Measurements from ENCODE around the gene PIGQ.
A peak's percentile ranks its signal among the peaks of the same experiment; 100 is the strongest.

PIGQ gene

DNA sequence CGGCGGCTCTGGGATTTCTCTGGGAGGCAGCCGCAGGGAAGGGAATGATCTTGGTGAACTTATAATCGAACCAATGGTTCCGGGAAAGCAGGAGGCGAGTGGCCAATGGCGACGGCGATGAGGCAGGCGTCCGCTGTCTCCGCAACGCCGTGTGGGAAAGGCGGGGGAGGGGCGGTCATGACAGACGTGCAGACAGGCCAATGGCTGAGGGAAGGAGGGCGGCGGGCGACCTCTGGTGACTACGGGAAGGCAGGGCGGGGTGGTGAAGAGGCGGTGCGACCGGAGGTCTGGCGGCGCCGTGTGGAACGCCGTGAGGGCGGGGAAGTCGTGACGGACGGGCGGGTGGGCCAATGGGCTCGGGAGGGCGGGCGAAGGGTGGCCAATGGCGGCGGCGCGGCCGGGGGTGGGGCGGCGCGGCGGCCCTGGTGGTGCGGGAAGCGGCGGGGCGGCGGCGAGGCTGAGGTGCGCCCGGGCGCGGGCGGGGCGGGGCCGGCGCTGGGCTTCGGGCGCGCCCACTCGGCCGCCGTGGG is 20.0 kb downstream of the PIGQ start, which contains the start of gene RAB40C:
RAB40C (plus strand) TSS at position 409 of the 530 bp plus-strand sequence. CDS start 226 bp downstream, outside the sequence.
- H3K27me3 ChIP-seq (ENCODE audit: control insufficient read depth, insufficient read depth, low read length): peaks cover 21% of the 10 kb centered on the region
- H3K36me3 ChIP-seq (ENCODE audit: control insufficient read depth, insufficient read depth, low read length): peaks cover 3% of the 10 kb centered on the region
- peak within 1 kb of the TSS; percentile 94 for H3K9ac ChIP-seq (ENCODE audit: low read depth, low read length)
- H3K4me3 ChIP-seq (ENCODE audit: low read depth, low read length): peak within 1 kb of the TSS; percentile 97
- no peaks in the 10 kb centered on the region for H3K9me3 ChIP-seq (ENCODE audit: control insufficient read depth, insufficient read depth, low read length)
- H3K4me1 ChIP-seq (ENCODE audit: control insufficient read depth, insufficient read depth, low read length): no peaks in the 10 kb centered on the region

DNA sequence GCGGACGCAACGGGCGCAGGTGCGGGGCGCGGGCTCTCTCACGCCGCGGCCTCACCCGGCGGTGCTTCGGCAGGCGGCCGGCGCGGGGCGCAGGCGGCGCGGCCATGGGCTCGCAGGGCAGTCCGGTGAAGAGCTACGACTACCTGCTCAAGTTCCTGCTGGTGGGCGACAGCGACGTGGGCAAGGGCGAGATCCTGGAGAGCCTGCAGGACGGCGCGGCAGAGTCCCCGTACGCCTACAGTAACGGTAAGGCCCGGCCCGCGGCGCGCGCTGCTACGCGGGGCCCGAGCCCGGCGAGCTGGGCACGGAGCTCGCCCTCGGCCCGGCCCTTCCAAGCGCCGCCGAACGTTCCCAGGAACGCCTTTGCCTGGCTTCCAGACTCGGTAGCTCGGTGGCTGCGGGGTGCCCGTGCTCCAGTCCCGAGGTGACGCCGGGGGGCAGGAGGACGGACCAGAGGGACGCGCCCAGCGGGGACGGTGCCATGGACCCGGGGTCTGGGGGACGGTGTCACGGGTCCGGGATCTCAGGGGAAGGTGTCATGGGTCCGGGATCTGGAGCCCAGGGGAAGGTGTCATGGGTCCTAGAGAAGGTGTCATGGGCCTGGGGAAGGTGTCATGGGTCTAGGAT is 20.5 kb downstream of the PIGQ start:
- peak overlapping the region; percentile 79 for H3K9ac ChIP-seq (ENCODE audit: low read depth, low read length)
- H3K4me3 ChIP-seq (ENCODE audit: low read depth, low read length): peak overlapping the region; percentile 75
- peaks cover 3% of the 10 kb centered on the region for H3K36me3 ChIP-seq (ENCODE audit: control insufficient read depth, insufficient read depth, low read length)
- H3K27me3 ChIP-seq (ENCODE audit: control insufficient read depth, insufficient read depth, low read length): peaks cover 21% of the 10 kb centered on the region
- no peaks in the 10 kb centered on the region for H3K4me1 ChIP-seq (ENCODE audit: control insufficient read depth, insufficient read depth, low read length)
- H3K9me3 ChIP-seq (ENCODE audit: control insufficient read depth, insufficient read depth, low read length): no peaks in the 10 kb centered on the region

DNA sequence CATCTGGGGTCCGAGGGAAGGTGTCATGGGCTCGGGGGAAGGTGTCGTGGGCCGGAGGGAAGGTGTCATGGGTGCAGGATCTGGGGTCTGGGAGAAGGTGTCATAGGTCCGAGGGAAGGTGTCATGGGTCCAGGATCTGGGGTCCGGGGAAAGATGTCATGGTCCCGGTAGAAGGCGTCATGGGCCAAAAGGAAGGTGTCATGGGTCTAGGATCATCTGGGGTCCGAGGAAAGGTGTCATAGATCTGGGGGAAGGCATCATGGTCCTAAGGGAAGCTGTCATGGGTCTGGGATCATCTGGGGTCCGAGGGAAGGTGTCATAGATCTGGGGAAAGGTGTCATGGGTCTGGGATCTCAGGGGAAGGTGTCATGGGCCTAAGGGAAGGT is 21.0 kb downstream of the PIGQ start:
- H3K27me3 ChIP-seq (ENCODE audit: control insufficient read depth, insufficient read depth, low read length): peaks cover 18% of the 10 kb centered on the region
- peaks cover 3% of the 10 kb centered on the region for H3K36me3 ChIP-seq (ENCODE audit: control insufficient read depth, insufficient read depth, low read length)
- peak overlapping the region; percentile 75 for H3K4me3 ChIP-seq (ENCODE audit: low read depth, low read length)
- no peaks in the 10 kb centered on the region for H3K4me1 ChIP-seq (ENCODE audit: control insufficient read depth, insufficient read depth, low read length)
- H3K9me3 ChIP-seq (ENCODE audit: control insufficient read depth, insufficient read depth, low read length): no peaks in the 10 kb centered on the region
- peak overlapping the region; percentile 79 for H3K9ac ChIP-seq (ENCODE audit: low read depth, low read length)

DNA sequence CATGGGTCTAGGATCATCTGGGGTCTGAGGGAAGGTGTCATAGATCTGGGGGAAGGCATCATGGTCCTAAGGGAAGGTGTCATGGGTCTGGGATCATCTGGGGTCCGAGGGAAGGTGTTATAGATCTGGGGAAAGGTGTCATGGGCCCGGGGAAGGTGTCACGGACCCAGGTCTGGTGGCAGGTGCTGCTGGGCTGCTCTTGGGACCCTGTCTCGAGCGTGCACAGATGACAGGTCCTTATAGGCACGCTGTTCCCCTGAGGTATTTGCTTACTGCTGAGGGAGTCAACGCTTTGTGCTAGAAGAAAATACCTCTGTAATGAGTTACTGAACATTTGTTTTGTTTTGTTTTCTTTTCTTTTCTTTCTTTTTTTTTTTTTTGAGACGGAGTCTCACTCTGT is 21.5 kb downstream of the PIGQ start:
- no peak overlapping the region for H3K9ac ChIP-seq (ENCODE audit: low read depth, low read length)
- H3K4me3 ChIP-seq (ENCODE audit: low read depth, low read length): peak overlapping the region; percentile 75
- peaks cover 14% of the 10 kb centered on the region for H3K27me3 ChIP-seq (ENCODE audit: control insufficient read depth, insufficient read depth, low read length)
- H3K36me3 ChIP-seq (ENCODE audit: control insufficient read depth, insufficient read depth, low read length): peaks cover 3% of the 10 kb centered on the region
- no peaks in the 10 kb centered on the region for H3K4me1 ChIP-seq (ENCODE audit: control insufficient read depth, insufficient read depth, low read length)
- H3K9me3 ChIP-seq (ENCODE audit: control insufficient read depth, insufficient read depth, low read length): no peaks in the 10 kb centered on the region

DNA sequence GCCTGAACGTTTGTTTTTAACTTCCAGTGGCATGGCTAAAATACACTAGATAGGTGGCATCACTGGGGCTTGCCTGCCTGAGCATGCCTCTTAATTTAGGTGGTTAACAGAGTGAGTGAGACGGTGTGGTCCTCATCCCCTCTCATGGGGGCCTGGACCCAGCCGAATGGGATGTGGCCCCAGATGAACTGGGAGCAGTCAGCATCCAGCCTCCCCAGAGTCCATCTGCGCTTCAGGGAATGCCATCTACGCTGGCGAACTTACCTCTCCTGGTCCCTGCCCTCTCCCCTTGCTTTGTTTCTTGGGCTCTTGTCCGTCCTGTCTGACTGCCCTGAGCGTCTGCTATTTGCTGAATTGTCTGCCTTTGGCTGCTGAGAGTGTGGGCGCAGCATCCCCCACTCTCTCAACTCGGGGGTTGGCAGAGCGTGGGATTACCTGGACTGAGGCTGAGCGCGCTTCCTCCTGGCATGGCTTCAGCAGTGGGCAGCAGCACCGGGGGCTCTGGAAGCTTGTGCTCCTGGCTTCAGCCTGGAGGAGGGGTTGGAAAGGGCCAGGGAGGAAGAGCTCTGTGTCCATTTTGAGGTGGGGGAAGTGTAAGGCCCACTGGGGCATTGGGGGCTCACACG is 22.2 kb downstream of the PIGQ start:
- peaks cover 3% of the 10 kb centered on the region for H3K36me3 ChIP-seq (ENCODE audit: control insufficient read depth, insufficient read depth, low read length)
- no peaks in the 10 kb centered on the region for H3K9me3 ChIP-seq (ENCODE audit: control insufficient read depth, insufficient read depth, low read length)
- H3K4me1 ChIP-seq (ENCODE audit: control insufficient read depth, insufficient read depth, low read length): no peaks in the 10 kb centered on the region
- H3K9ac ChIP-seq (ENCODE audit: low read depth, low read length): no peak overlapping the region
- peaks cover 6% of the 10 kb centered on the region for H3K27me3 ChIP-seq (ENCODE audit: control insufficient read depth, insufficient read depth, low read length)
- H3K4me3 ChIP-seq (ENCODE audit: low read depth, low read length): no peak overlapping the region

DNA sequence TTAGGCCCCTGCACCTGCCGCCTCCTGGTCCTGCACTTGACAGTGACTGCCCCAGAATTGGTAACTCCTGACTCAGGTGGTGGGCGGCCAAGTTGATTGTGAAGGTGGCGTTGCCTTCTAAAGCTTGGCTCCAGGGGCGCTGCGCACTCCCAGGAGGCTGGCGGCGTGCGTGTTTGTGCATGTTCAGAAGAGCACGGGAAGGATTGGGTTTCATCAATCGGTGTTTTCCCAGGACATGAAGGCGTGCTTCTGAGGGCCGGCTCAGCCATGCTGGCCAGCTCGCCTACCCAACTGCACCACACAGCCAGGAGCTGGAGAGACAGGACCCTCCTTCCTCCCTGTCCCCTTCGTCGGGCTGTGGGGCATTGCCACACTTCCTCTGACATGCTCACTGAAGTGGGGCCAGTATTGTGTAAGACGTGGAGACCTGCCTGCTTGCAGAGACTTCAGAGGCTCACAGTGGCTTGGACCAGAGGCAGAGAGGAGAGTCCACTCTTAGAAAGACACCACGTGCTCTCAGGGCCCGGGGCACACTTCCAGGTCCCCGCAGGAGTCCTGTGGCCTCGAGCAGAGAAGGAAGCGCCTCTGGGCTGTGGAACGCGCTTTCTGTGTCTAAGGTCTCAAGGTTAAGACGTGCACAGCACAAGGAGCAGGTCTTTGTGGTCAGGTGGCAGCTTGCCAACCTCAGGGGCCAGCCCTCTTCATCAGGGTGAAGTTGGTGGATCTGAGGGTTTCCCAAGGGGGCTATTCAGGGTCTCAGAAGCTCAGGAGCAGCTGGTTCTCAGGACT is 22.9 kb downstream of the PIGQ start:
- H3K4me3 ChIP-seq (ENCODE audit: low read depth, low read length): no peak overlapping the region
- H3K9ac ChIP-seq (ENCODE audit: low read depth, low read length): no peak overlapping the region

DNA sequence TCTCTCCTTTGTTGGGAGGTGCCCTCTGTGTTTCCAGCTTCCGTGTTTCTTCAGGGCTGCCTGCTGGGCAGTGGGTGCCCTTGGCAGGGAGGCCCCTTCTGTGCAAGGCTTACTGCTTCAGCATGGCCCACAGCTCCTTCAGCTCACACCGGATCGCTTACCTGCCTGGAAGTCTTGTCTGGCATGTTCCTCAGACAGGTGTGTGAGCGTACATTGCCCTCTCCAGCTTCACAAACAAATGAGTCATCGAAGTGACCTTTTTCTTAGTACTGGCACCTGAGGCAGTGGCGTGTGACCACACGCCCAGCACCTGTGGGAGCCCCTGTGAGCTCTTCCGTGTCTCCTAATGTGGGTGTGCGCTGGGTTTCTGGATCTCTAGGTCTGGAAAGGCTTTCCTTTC is 23.6 kb downstream of the PIGQ start:
- H3K27me3 ChIP-seq (ENCODE audit: control insufficient read depth, insufficient read depth, low read length): peaks cover 6% of the 10 kb centered on the region
- no peaks in the 10 kb centered on the region for H3K9me3 ChIP-seq (ENCODE audit: control insufficient read depth, insufficient read depth, low read length)
- H3K9ac ChIP-seq (ENCODE audit: low read depth, low read length): no peak overlapping the region
- H3K4me3 ChIP-seq (ENCODE audit: low read depth, low read length): no peak overlapping the region
- peaks cover 3% of the 10 kb centered on the region for H3K36me3 ChIP-seq (ENCODE audit: control insufficient read depth, insufficient read depth, low read length)
- H3K4me1 ChIP-seq (ENCODE audit: control insufficient read depth, insufficient read depth, low read length): no peaks in the 10 kb centered on the region

More for the DNA sequence above, 22.9 kb downstream of the PIGQ start:
- Histone ChIP-seq H3K27me3 (ENCODE audit: control insufficient read depth, insufficient read depth, low read length) (peaks cover 6% of the 10 kb centered on the region), H3K9me3 (ENCODE audit: control insufficient read depth, insufficient read depth, low read length) (no peaks in the 10 kb centered on the region), H3K4me1 (ENCODE audit: control insufficient read depth, insufficient read depth, low read length) (no peaks in the 10 kb centered on the region), H3K36me3 (ENCODE audit: control insufficient read depth, insufficient read depth, low read length) (peaks cover 3% of the 10 kb centered on the region)

DNA sequence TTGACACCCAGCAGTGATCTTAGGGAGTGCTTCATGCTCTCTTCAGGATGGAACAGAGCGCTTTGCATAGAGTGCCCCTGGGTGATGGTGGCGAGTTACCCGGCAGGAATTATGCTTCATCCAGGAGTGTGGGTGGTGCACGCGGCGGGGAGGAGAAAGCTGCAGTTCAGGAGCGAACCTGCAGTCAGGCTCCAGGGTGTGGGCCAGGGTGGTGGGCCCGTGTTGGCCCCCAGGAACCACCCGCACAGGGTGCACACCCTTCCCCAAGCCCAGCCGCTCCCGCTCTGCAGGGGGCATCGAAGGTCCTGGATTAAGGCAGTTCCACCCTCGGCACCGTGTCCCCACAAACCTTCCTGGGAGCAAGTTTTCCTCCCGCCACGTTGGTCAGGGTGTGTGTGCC is 24.0 kb downstream of the PIGQ start:
- Histone ChIP-seq H3K36me3 (ENCODE audit: control insufficient read depth, insufficient read depth, low read length) (peaks cover 3% of the 10 kb centered on the region), H3K4me1 (ENCODE audit: control insufficient read depth, insufficient read depth, low read length) (no peaks in the 10 kb centered on the region), H3K9ac (ENCODE audit: low read depth, low read length) (no peak overlapping the region), H3K9me3 (ENCODE audit: control insufficient read depth, insufficient read depth, low read length) (no peaks in the 10 kb centered on the region), H3K4me3 (ENCODE audit: low read depth, low read length) (no peak overlapping the region), H3K27me3 (ENCODE audit: control insufficient read depth, insufficient read depth, low read length) (peaks cover 6% of the 10 kb centered on the region)

DNA sequence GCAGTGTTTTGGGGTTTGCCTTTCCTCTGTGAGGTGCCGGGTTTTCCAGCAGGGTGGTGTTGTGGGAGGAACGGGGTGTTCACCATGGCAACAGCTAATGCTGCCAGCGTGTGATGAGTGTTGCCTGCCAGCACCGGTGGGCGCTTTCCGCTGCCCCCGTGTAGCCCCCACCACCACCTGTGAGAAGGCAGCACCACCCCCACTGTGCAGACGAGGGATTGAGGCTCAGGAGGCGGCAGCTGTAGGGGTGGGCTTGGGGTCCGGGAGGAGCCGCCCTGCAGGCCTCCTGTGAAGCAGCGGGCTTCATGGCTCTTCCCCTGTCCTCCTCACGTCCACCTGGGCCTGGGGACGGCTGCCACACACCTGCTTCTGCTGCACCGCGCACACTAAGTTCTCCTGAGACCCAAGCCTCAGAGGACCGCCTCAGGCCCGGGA is 25.3 kb downstream of the PIGQ start:
- Histone ChIP-seq H3K9me3 (ENCODE audit: control insufficient read depth, insufficient read depth, low read length) (no peaks in the 10 kb centered on the region), H3K4me1 (ENCODE audit: control insufficient read depth, insufficient read depth, low read length) (no peaks in the 10 kb centered on the region), H3K36me3 (ENCODE audit: control insufficient read depth, insufficient read depth, low read length) (peaks cover 10% of the 10 kb centered on the region), H3K4me3 (ENCODE audit: low read depth, low read length) (no peak overlapping the region), H3K9ac (ENCODE audit: low read depth, low read length) (no peak overlapping the region), H3K27me3 (ENCODE audit: control insufficient read depth, insufficient read depth, low read length) (peaks cover 6% of the 10 kb centered on the region)

DNA sequence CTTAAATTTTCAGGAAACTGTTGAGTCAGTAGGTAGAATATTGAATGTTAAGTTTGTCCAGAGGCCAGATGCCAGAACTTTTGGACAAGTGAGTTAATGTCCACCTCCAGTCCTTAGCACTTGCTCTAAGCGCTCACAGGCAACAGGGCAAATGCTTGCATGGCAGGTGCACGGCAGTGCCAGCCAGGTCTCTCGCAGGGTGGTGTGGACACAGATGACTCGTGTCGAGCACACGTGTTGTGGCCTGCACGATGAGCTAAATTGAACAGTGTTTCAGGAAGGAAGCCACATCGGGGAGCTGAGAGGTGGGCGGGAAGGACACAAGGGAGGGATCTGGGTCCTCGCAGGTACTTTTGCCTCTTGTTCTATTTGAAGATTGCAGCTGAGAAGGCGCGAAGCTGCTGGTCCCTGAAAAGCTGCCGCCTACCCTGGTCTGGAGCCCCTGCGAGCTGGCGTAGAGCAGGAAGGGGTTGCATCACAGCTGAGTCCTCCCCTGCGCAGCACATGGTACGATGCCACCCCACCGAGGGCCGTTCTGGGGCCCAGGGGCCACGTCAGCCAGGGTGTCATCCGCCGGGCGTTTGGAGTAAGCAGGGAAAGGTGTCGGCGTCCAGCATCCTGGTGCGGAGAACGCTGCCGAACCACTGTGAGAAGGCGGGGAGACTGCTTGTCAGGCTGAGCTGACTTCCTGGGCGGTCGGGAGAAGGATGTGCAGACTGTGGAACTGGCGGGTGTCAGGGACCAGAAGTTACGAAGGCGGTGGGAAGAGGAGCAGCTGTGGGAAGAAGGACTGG is 26.4 kb downstream of the PIGQ start:
- no peak overlapping the region for H3K9ac ChIP-seq (ENCODE audit: low read depth, low read length)
- H3K27me3 ChIP-seq (ENCODE audit: control insufficient read depth, insufficient read depth, low read length): peaks cover under 1% of the 10 kb centered on the region
- H3K9me3 ChIP-seq (ENCODE audit: control insufficient read depth, insufficient read depth, low read length): no peaks in the 10 kb centered on the region
- no peak overlapping the region for H3K4me3 ChIP-seq (ENCODE audit: low read depth, low read length)
- H3K4me1 ChIP-seq (ENCODE audit: control insufficient read depth, insufficient read depth, low read length): no peaks in the 10 kb centered on the region
- H3K36me3 ChIP-seq (ENCODE audit: control insufficient read depth, insufficient read depth, low read length): peaks cover 10% of the 10 kb centered on the region

DNA sequence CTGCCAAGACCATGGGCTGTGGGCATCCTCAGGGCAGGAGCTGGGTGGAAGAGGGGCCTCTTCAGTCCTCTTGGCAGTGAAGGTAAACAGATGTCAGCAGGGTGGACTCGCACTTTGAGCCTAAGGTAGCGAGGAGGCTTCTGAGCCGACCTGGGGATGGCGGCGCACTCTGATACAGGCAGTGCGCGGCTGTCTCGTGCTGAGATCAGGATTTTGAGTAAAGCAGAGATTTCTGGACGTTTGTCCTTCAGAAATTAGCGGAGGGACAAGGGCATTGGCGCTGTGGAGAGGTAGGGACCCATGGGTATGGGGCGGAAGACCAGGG is 26.9 kb downstream of the PIGQ start:
- Histone ChIP-seq H3K27me3 (ENCODE audit: control insufficient read depth, insufficient read depth, low read length) (no peaks in the 10 kb centered on the region), H3K9me3 (ENCODE audit: control insufficient read depth, insufficient read depth, low read length) (no peaks in the 10 kb centered on the region), H3K4me1 (ENCODE audit: control insufficient read depth, insufficient read depth, low read length) (no peaks in the 10 kb centered on the region), H3K4me3 (ENCODE audit: low read depth, low read length) (no peak overlapping the region), H3K36me3 (ENCODE audit: control insufficient read depth, insufficient read depth, low read length) (peaks cover 12% of the 10 kb centered on the region), H3K9ac (ENCODE audit: low read depth, low read length) (no peak overlapping the region)

Measured in iPS-15b (cell line).